HUDEP-2 (cell line): Measurements from ENCODE around the gene INAVA.
"Not testable (repeated sequence)": the region's sequence is repeated elsewhere in the genome, so short reads cannot be mapped to it uniquely, and the experiment has no call there.

Source experiments
- DNase-seq, 76 experiments: peaks; one replicate each; lab custom pipeline; 2025; ENCODE audit not compliant: unreplicated experiment in 76 of 76; lab: John Stamatoyannopoulos, UW

Gene INAVA

GRCh38 chr1:200916681-200917080, 22.0 kb downstream of the INAVA start:
- no peak for DNase-seq

GRCh38 chr1:200917291-200917817, 22.7 kb downstream of the INAVA start:
- no peak for DNase-seq

GRCh38 chr1:200918006-200918405, 23.3 kb downstream of the INAVA start:
- no peak for DNase-seq

GRCh38 chr1:200919386-200919785, 24.7 kb downstream of the INAVA start:
- DNase-seq: no peak

GRCh38 chr1:200921571-200922110, 26.9 kb downstream of the INAVA start:
- DNase-seq: no peak

GRCh38 chr1:200922406-200922805, 27.7 kb downstream of the INAVA start:
- no peak for DNase-seq

- no peak for DNase-seq
These were observed 28.9 kb downstream of the INAVA start for GRCh38 chr1:200923601-200924000.

- DNase-seq: no peak
These were observed 31.1 kb downstream of the INAVA start for GRCh38 chr1:200925831-200926230.

GRCh38 chr1:200929530-200930278, 35.0 kb downstream of the INAVA start:
- DNase-seq: peak in 2 of 76 experiments; percentile 3 to 5

- not testable (repeated sequence) for DNase-seq
These were observed 35.6 kb downstream of the INAVA start for GRCh38 chr1:200930285-200930684.

- no peak for DNase-seq
These were observed 37.1 kb downstream of the INAVA start for GRCh38 chr1:200931776-200932175.

GRCh38 chr1:200934676-200935245, 40.1 kb downstream of the INAVA start:
- DNase-seq: no peak

GRCh38 chr1:200935286-200935962, 40.7 kb downstream of the INAVA start:
- not testable (repeated sequence) for DNase-seq

GRCh38 chr1:200938955-200939354, 44.3 kb downstream of the INAVA start:
- no peak for DNase-seq

GRCh38 chr1:200945111-200945510, 50.4 kb downstream of the INAVA start:
- no peak for DNase-seq

- no peak for DNase-seq
These were observed 52.4 kb downstream of the INAVA start for GRCh38 chr1:200947059-200947566.

- no peak for DNase-seq
These were observed 54.9 kb downstream of the INAVA start for GRCh38 chr1:200949626-200950025.

GRCh38 chr1:200951016-200951415, 56.3 kb downstream of the INAVA start:
- no peak for DNase-seq

GRCh38 chr1:200954434-200954833, 59.7 kb downstream of the INAVA start:
- DNase-seq: no peak

GRCh38 chr1:200958597-200958996, 63.9 kb downstream of the INAVA start:
- DNase-seq: no peak

- peak in 1 of 76 experiments; percentile 5 for DNase-seq
These were observed 64.8 kb downstream of the INAVA start for GRCh38 chr1:200959411-200959921.
